GM12878 (cell line): ENCODE data around the gene RNF115. TPM values are rescaled to one million over a fixed set of nuclear protein-coding genes. Genes with fewer than 3 reads are reported as not detected.

Source experiments
- ATAC-seq: fragments of 200-7000 bp; cut with Tn5 transposase; 3 replicates; pipeline ENCODE4 v1.9.1; 2020; ENCODE audit warnings: mild to moderate bottlenecking, moderate library complexity
- BruUV-seq: library from RNA; stranded (reverse); fragments of 400-500 nt; replicated peaks from 2 replicates; lab custom pipeline; 2021; lab: Mats Ljungman, UMichigan
- CTCF ChIA-PET: fragments of 300-600 bp; sonication (Branson Sonifier 250); formaldehyde crosslinking; extraction: SDS; loops from one replicate; lab custom pipeline; 2021; ENCODE audit warnings: inconsistent platforms; lab: Yijun Ruan, JAX
- POLR2A ChIA-PET: fragments of 350-600 bp; formaldehyde crosslinking; extraction: SDS; loops from one replicate; lab custom pipeline; 2021; ENCODE audit warnings: inconsistent platforms; lab: Charles Lee
- RAD21 ChIA-PET: fragments of 300-600 bp; sonication (Branson Sonifier 250); formaldehyde crosslinking; loops from one replicate; lab custom pipeline; 2023; ENCODE audit warnings: antibody characterized with exemption; ENCODE audit not compliant: unreplicated experiment; lab: Charles Lee
- SMC1A ChIA-PET: fragments of 300-600 bp; sonication (Branson Sonifier 250); formaldehyde crosslinking; loops from one replicate; lab custom pipeline; 2023; ENCODE audit not compliant: unreplicated experiment, uncharacterized antibody; lab: Charles Lee
- DNase-seq: peaks from one replicate; pipeline ENCODE4 v3.0.0-alpha.2; 2011; ENCODE audit warnings: low read depth, low spot score
- FAIRE-seq: peaks from 3 replicates; lab custom pipeline; 2011; peaks lifted over from hg19 to GRCh38; lab: Jason Lieb, UNC
- H2AFZ ChIP-seq: 2 replicates; pipeline ENCODE4 v1.6.0; 2011; ENCODE audit warnings: low read depth, low read length, control low read depth; ENCODE audit not compliant: control insufficient read depth
- H3K27ac ChIP-seq: 2 replicates; pipeline ENCODE4 v1.5.1; 2011; ENCODE audit warnings: control low read depth; ENCODE audit not compliant: control insufficient read depth, insufficient read depth
- H3K27me3 ChIP-seq, 2 experiments: replicated peaks in 1 of 2; 2 replicates each; pipeline versions ENCODE4 v1.6.0 to v1.6.1; 2011; ENCODE audit warnings: low read length in 1 of 2; ENCODE audit not compliant: control insufficient read depth in 2 of 2, insufficient read depth in 2 of 2
- H3K36me3 ChIP-seq, 2 experiments: 2 replicates each; pipeline ENCODE4 v1.5.1; 2011; ENCODE audit warnings: low read length in 1 of 2; ENCODE audit not compliant: control insufficient read depth in 2 of 2, insufficient read depth in 2 of 2
- H3K4me1 ChIP-seq: 2 replicates; pipeline ENCODE4 v1.6.1; 2011; ENCODE audit warnings: mild to moderate bottlenecking, low read length, moderate library complexity, mixed read lengths; ENCODE audit not compliant: control insufficient read depth, insufficient read depth
- H3K4me2 ChIP-seq: 2 replicates; pipeline ENCODE4 v1.6.0; 2011; ENCODE audit warnings: control low read depth; ENCODE audit not compliant: control insufficient read depth, insufficient read depth
- H3K4me3 ChIP-seq: fragments of 200-600 bp; sonication (generic); 2 replicates; pipeline ENCODE4 v1.5.1; 2016
- H3K79me2 ChIP-seq: 2 replicates; pipeline ENCODE4 v1.6.0; 2011; ENCODE audit warnings: low read length; ENCODE audit not compliant: control insufficient read depth, insufficient read depth
- H3K9ac ChIP-seq: 2 replicates; pipeline ENCODE4 v1.8.0; 2011; ENCODE audit warnings: low read length, control low read depth, mixed read lengths; ENCODE audit not compliant: control insufficient read depth, insufficient read depth
- H3K9me3 ChIP-seq: replicated peaks from 3 replicates; pipeline ENCODE4 v1.5.1; 2011; ENCODE audit warnings: mild to moderate bottlenecking, low read length; ENCODE audit not compliant: control insufficient read depth, insufficient read depth
- H4K20me1 ChIP-seq: 2 replicates; pipeline ENCODE4 v1.6.0; 2011; ENCODE audit not compliant: control insufficient read depth, insufficient read depth
- POLR2AphosphoS2 ChIP-seq: IDR thresholded peaks from 2 replicates; pipeline ENCODE4 v1.6.1; 2011; ENCODE audit warnings: low read depth, mild to moderate bottlenecking, low read length, improper control_type of control experiment, moderate library complexity
- SREBF1 ChIP-seq: IDR thresholded peaks from 2 replicates; pipeline ENCODE4 v1.6.1; 2012; ENCODE audit warnings: mild to moderate bottlenecking, low read length
- WGBS: methylation state at CpG from one replicate; pipeline ENCODE4 v1.1.6; 2016; ENCODE audit warnings: low lambda C conversion rate; ENCODE audit not compliant: insufficient replicate concordance, insufficient coverage; ENCODE audit errors: missing lambda C conversion rate; 5-methylcytosine and 5-hydroxymethylcytosine counted together
- in situ Hi-C: fragments of 300-500 bp; cut with MboI; formaldehyde crosslinking; loops from 9 replicates; pipeline ENCODE4 v1.14.3; 2018; ENCODE audit warnings: mixed read lengths
- intact Hi-C: fragments of 100-400 bp; cut with micrococcal nuclease; formaldehyde crosslinking; loops from one replicate; pipeline ENCODE4 v1.14.2; 2022; ENCODE audit not compliant: unreplicated experiment
- polyA plus RNA-seq, 11 experiments: library from polyadenylated mRNA; depleted of rRNA in 4 of 11; unstranded in 6 of 11; stranded (reverse) in 5 of 11; fragments of >200 nt; fragmentation: Nextera tagmentation in 4 of 11; fragmentation: Illumina TruSeq in 1 of 11; extraction: Ambion mirVana in 4 of 11; extraction: Trizol in 1 of 11; gene quantifications; 1 replicate in 1 of 11; 2 replicates in 10 of 11; pipeline versions ENCODE4 v1.2.1 to v1.2.3, GENCODE V29; 2011 to 2016; ENCODE audit warnings: inconsistent platforms in 2 of 11, missing spikeins in 2 of 11, low read depth in 1 of 11
- total RNA-seq, 4 experiments: library from RNA; depleted of rRNA in 3 of 4; stranded (reverse); fragments of >200 nt in 3 of 4; fragmentation: Illumina TruSeq in 1 of 4; extraction: Trizol in 1 of 4; gene quantifications; 2 replicates each; pipeline versions ENCODE4 v1.2.1 to v1.2.3, GENCODE V29; 2013 to 2021
- TF ChIP-seq, protein P1 (sequence below): fragments of 450-650 bp; IDR thresholded peaks from 2 replicates; pipeline ENCODE4 v1.6.1; 2018; ENCODE audit warnings: mild to moderate bottlenecking, low read depth, moderate library complexity; ENCODE audit not compliant: partially characterized antibody
- TF ChIP-seq, protein P2 (sequence below): IDR thresholded peaks from 2 replicates; pipeline ENCODE4 v1.6.1; 2012; ENCODE audit warnings: improper control_type of control experiment, low read depth, low read length; ENCODE audit not compliant: insufficient replicate concordance

RNF115 gene
- total and polyA plus RNA-seq, 10 of the 15 experiments (the other 5 are each of a cell fraction or from before 2014, with no cell fraction given): 3.4 to 22.0 (median 12.9) TPM

DNA sequence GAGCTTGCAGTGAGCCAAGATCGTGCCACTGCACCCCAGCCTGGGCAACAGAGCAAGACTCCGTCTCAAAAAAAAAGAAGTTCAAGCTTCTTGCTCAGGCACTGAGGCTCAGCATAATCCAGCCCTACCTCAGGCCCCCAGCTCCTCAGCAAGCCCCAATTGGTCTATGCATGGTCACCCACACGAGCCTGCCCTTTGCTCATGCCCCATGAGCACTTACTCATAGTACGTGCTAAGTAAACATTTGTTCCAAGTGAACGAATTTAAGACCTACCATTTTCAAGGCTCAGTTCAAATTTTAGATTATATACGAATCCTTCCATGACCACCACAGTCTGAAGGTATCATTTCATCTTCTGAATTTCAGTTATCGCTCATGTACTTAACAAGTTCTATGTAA lies 121.1 kb downstream of the RNF115 start:
- BruUV-seq: no TSS peak
- Histone ChIP-seq H3K27ac (no peak overlapping the region), H2AFZ (no peak overlapping the region), H3K4me3 (no peak overlapping the region), H3K36me3 (no peaks in the 10 kb centered on the region), H3K79me2 (no peaks in the 10 kb centered on the region), H3K9ac (no peak overlapping the region), H3K27me3 (no peaks in the 10 kb centered on the region), H3K4me2 (no peak overlapping the region), H3K4me1 (no peaks in the 10 kb centered on the region), H3K9me3 (no peaks in the 10 kb centered on the region), H4K20me1 (no peaks in the 10 kb centered on the region)
- intact Hi-C loops (no loop called here), in situ Hi-C loops (no loop called here)
- TF ChIP-seq SREBF1 (no peak), POLR2AphosphoS2 (no peak)
- TF ChIP-seq, protein P1, sequence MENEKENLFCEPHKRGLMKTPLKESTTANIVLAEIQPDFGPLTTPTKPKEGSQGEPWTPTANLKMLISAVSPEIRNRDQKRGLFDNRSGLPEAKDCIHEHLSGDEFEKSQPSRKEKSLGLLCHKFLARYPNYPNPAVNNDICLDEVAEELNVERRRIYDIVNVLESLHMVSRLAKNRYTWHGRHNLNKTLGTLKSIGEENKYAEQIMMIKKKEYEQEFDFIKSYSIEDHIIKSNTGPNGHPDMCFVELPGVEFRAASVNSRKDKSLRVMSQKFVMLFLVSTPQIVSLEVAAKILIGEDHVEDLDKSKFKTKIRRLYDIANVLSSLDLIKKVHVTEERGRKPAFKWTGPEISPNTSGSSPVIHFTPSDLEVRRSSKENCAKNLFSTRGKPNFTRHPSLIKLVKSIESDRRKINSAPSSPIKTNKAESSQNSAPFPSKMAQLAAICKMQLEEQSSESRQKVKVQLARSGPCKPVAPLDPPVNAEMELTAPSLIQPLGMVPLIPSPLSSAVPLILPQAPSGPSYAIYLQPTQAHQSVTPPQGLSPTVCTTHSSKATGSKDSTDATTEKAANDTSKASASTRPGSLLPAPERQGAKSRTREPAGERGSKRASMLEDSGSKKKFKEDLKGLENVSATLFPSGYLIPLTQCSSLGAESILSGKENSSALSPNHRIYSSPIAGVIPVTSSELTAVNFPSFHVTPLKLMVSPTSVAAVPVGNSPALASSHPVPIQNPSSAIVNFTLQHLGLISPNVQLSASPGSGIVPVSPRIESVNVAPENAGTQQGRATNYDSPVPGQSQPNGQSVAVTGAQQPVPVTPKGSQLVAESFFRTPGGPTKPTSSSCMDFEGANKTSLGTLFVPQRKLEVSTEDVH: no peak
- TF ChIP-seq, protein P2, sequence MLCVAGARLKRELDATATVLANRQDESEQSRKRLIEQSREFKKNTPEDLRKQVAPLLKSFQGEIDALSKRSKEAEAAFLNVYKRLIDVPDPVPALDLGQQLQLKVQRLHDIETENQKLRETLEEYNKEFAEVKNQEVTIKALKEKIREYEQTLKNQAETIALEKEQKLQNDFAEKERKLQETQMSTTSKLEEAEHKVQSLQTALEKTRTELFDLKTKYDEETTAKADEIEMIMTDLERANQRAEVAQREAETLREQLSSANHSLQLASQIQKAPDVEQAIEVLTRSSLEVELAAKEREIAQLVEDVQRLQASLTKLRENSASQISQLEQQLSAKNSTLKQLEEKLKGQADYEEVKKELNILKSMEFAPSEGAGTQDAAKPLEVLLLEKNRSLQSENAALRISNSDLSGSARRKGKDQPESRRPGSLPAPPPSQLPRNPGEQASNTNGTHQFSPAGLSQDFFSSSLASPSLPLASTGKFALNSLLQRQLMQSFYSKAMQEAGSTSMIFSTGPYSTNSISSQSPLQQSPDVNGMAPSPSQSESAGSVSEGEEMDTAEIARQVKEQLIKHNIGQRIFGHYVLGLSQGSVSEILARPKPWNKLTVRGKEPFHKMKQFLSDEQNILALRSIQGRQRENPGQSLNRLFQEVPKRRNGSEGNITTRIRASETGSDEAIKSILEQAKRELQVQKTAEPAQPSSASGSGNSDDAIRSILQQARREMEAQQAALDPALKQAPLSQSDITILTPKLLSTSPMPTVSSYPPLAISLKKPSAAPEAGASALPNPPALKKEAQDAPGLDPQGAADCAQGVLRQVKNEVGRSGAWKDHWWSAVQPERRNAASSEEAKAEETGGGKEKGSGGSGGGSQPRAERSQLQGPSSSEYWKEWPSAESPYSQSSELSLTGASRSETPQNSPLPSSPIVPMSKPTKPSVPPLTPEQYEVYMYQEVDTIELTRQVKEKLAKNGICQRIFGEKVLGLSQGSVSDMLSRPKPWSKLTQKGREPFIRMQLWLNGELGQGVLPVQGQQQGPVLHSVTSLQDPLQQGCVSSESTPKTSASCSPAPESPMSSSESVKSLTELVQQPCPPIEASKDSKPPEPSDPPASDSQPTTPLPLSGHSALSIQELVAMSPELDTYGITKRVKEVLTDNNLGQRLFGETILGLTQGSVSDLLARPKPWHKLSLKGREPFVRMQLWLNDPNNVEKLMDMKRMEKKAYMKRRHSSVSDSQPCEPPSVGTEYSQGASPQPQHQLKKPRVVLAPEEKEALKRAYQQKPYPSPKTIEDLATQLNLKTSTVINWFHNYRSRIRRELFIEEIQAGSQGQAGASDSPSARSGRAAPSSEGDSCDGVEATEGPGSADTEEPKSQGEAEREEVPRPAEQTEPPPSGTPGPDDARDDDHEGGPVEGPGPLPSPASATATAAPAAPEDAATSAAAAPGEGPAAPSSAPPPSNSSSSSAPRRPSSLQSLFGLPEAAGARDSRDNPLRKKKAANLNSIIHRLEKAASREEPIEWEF: no peak
- 48% methylated on average over 7 of the region's 7 CpGs for WGBS
- FAIRE-seq (no peak), ATAC-seq (no peak), DNase-seq (no peak)
- POLR2A ChIA-PET: interaction anchor here (0.7 kb wide), 1 partner anchor 8 kb away, joined by 3 read pairs; no protein-coding TSS in a partner anchor
- SMC1A ChIA-PET: no interaction called here
- CTCF ChIA-PET: interaction anchor here (3.5 kb wide), 1 partner anchor 17 kb away, joined by 13 read pairs; the partner anchor contains the start of gene CD160
- RAD21 ChIA-PET: no interaction called here
